Suprapubic skin (tissue), 3 donors: ENCODE data around the gene PLIN4.

Experiments
- EP300 ChIP-seq: sonication (generic); formaldehyde crosslinking; IDR thresholded peaks from one replicate; pipeline ENCODE4 v1.6.1; 2017; ENCODE audit warnings: antibody characterized with exemption
- POLR2A ChIP-seq, 2 donors: fragments of 450-650 bp; IDR thresholded peaks; one replicate each; pipeline ENCODE4 v1.6.1; 2017; ENCODE audit warnings: antibody characterized with exemption in 2 of 2, mild to moderate bottlenecking in 2 of 2, moderate library complexity in 2 of 2
- TF ChIP-seq, protein P1 (sequence below), 2 donors: fragments of 200-600 bp in 1 of 2; fragments of 450-650 bp in 1 of 2; sonication (generic) in 1 of 2; IDR thresholded peaks; one replicate each; pipeline ENCODE4 v1.5.1; 2016 to 2019; ENCODE audit warnings: antibody characterized with exemption in 2 of 2, mild to moderate bottlenecking in 1 of 2, moderate library complexity in 1 of 2

DNA sequence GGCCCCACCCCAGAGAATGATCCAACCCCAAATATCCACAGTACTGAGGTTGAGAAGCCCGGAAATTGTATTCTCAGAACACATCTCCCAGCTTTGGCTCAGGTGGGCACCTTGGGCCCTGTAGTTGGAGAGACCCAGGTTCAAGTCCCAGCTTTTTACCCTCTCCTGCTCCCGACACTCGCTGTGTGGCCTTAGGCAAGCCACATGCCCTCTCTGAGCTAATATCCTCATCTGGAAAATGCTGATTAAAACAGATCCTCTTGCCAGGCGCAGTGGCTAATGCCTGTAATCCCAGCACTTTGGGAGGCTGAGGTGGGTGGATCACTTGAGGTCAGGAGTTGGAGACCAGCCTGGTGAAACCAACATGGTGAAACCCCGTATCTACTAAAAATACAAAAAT, 2.6 kb downstream of the PLIN4 start:
- TF ChIP-seq, protein P1, sequence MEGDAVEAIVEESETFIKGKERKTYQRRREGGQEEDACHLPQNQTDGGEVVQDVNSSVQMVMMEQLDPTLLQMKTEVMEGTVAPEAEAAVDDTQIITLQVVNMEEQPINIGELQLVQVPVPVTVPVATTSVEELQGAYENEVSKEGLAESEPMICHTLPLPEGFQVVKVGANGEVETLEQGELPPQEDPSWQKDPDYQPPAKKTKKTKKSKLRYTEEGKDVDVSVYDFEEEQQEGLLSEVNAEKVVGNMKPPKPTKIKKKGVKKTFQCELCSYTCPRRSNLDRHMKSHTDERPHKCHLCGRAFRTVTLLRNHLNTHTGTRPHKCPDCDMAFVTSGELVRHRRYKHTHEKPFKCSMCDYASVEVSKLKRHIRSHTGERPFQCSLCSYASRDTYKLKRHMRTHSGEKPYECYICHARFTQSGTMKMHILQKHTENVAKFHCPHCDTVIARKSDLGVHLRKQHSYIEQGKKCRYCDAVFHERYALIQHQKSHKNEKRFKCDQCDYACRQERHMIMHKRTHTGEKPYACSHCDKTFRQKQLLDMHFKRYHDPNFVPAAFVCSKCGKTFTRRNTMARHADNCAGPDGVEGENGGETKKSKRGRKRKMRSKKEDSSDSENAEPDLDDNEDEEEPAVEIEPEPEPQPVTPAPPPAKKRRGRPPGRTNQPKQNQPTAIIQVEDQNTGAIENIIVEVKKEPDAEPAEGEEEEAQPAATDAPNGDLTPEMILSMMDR (IDR thresholded peaks at IDR 0.05), result no peak
- no peak for TF ChIP-seq POLR2A (IDR thresholded peaks at IDR 0.05)
- no peak for TF ChIP-seq EP300
